GM21825 (cell line): ENCODE results near the gene SLC25A34.
"Not testable (repeated sequence)": the region's sequence is repeated elsewhere in the genome, so short reads cannot be mapped to it uniquely, and the experiment has no call there.

Experiments
- ATAC-seq: cut with Tn5 transposase; IDR thresholded peaks from one replicate; pipeline ENCODE4 v1.9.1; 2021; ENCODE audit warnings: mild to moderate bottlenecking, moderate library complexity; ENCODE audit not compliant: unreplicated experiment

The SLC25A34 gene

GRCh38 chr1:15736038-15736891 lies at the start of gene SLC25A34:
Gene SLC25A34, plus strand, starts transcription at chr1:15736258. Its CDS starts 228 bp downstream, at chr1:15736486.
- no peak for ATAC-seq

GRCh38 chr1:15687446-15687845 lies 48.6 kb upstream of the SLC25A34 start:
- no peak for ATAC-seq

- ATAC-seq: no peak
Observed at GRCh38 chr1:15690317-15690716, 45.7 kb upstream of the SLC25A34 start.

GRCh38 chr1:15691434-15692032 lies 44.5 kb upstream of the SLC25A34 start:
- ATAC-seq: no peak

- ATAC-seq: no peak
Observed at GRCh38 chr1:15692121-15692682, 43.9 kb upstream of the SLC25A34 start.

- ATAC-seq: no peak
Observed at GRCh38 chr1:15693371-15693770, 42.7 kb upstream of the SLC25A34 start.

GRCh38 chr1:15696956-15697521 lies 39.0 kb upstream of the SLC25A34 start:
- ATAC-seq: peak; percentile 92

- ATAC-seq: no peak
Observed at GRCh38 chr1:15698201-15698600, 37.9 kb upstream of the SLC25A34 start.

- not testable (repeated sequence) for ATAC-seq
Observed at GRCh38 chr1:15699321-15699720, 36.7 kb upstream of the SLC25A34 start.

GRCh38 chr1:15700508-15700907 lies 35.5 kb upstream of the SLC25A34 start:
- no peak for ATAC-seq

GRCh38 chr1:15701784-15702183 lies 34.3 kb upstream of the SLC25A34 start:
- ATAC-seq: no peak

- ATAC-seq: no peak
Observed at GRCh38 chr1:15702722-15703550, 33.1 kb upstream of the SLC25A34 start.

GRCh38 chr1:15703562-15703961 lies 32.5 kb upstream of the SLC25A34 start:
- no peak for ATAC-seq

- no peak for ATAC-seq
Observed at GRCh38 chr1:15704526-15705183, 31.4 kb upstream of the SLC25A34 start.

- no peak for ATAC-seq
Observed at GRCh38 chr1:15705184-15705566, 30.9 kb upstream of the SLC25A34 start.

- no peak for ATAC-seq
Observed at GRCh38 chr1:15706751-15707150, 29.3 kb upstream of the SLC25A34 start.

GRCh38 chr1:15707239-15707925 lies 28.7 kb upstream of the SLC25A34 start:
- ATAC-seq: no peak

GRCh38 chr1:15708486-15709137 lies 27.4 kb upstream of the SLC25A34 start:
- no peak for ATAC-seq

- no peak for ATAC-seq
Observed at GRCh38 chr1:15709226-15709625, 26.8 kb upstream of the SLC25A34 start.
